Stomach (tissue), 9 donors: ENCODE measurements around the gene TELO2. TPM values are rescaled to one million over a fixed set of nuclear protein-coding genes. Genes with fewer than 3 reads are reported as not detected.

Source experiments
- DNase-seq, 2 donors: peaks; one replicate each; pipeline versions ENCODE4 v3.0.0 to v3.0.0-alpha.2; 2013 to 2019
- H3K27ac ChIP-seq, 5 donors: fragments of 200-600 bp in 4 of 5; sonication (generic) in 4 of 5; one replicate each; pipeline ENCODE4 v1.5.1; 2013 to 2019; ENCODE audit warnings: mild to moderate bottlenecking in 1 of 5, moderate library complexity in 1 of 5
- H3K27me3 ChIP-seq, 3 donors: fragments of 200-600 bp; sonication (generic); one replicate each; pipeline ENCODE4 v1.5.1; 2017 to 2019; ENCODE audit warnings: mixed run types in 1 of 3
- H3K36me3 ChIP-seq, 4 donors: fragments of 200-600 bp; sonication (generic); 1 replicate in 3 of 4; 2 replicates in 1 of 4; pipeline ENCODE4 v1.5.1; 2016 to 2019
- H3K4me1 ChIP-seq, 4 donors: fragments of 200-600 bp; sonication (generic); one replicate each; pipeline ENCODE4 v1.5.1; 2016 to 2019
- H3K4me3 ChIP-seq, 4 donors: fragments of 200-600 bp; sonication (generic) in 3 of 4; one replicate each; pipeline ENCODE4 v1.5.1; 2016 to 2019; ENCODE audit warnings: mild to moderate bottlenecking in 1 of 4
- H3K9me3 ChIP-seq, 4 donors: fragments of 200-600 bp; sonication (generic); one replicate each; pipeline ENCODE4 v1.5.1; 2016 to 2019
- CTCF ChIP-seq, 7 experiments: fragments of 450-650 bp in 4 of 7; fragments of 200-600 bp in 3 of 7; sonication (generic) in 3 of 7; IDR thresholded peaks; one replicate each; pipeline ENCODE4 v1.5.1; 2016 to 2019; ENCODE audit warnings: antibody characterized with exemption in 7 of 7, control low read depth in 2 of 7, mild to moderate bottlenecking in 1 of 7
- EP300 ChIP-seq: sonication (generic); formaldehyde crosslinking; IDR thresholded peaks from one replicate; pipeline ENCODE4 v1.6.1; 2017; ENCODE audit warnings: antibody characterized with exemption
- POLR2A ChIP-seq, 4 donors: fragments of 450-650 bp; IDR thresholded peaks; one replicate each; pipeline ENCODE4 v1.6.1; 2016; ENCODE audit warnings: antibody characterized with exemption in 4 of 4, control low read depth in 2 of 4, mild to moderate bottlenecking in 1 of 4, moderate library complexity in 1 of 4
- POLR2AphosphoS5 ChIP-seq, 3 donors: sonication (generic); formaldehyde crosslinking; IDR thresholded peaks; one replicate each; pipeline ENCODE4 v1.6.1; 2016; ENCODE audit warnings: antibody characterized with exemption in 3 of 3
- whole genome bisulfite sequencing, 5 donors: extraction: QIAGEN DNeasy Blood & Tissue Kit in 3 of 5; methylation state at CpG; one replicate each; pipeline versions ENCODE4 v1.1.5 to v1.1.7; 2013 to 2018; 5-methylcytosine and 5-hydroxymethylcytosine counted together
- intact Hi-C: fragments of 100-400 bp; cut with DNase I; formaldehyde crosslinking; loops from one replicate; pipeline ENCODE4 v1.15.1; 2023; ENCODE audit warnings: low total_unique reads
- polyA plus RNA-seq, 3 donors: library from polyadenylated mRNA; stranded (reverse); fragments of 200-250 nt; gene quantifications; one replicate each; pipeline ENCODE4 v1.2.3, GENCODE V29; 2013
- total RNA-seq, 5 donors: library from RNA; depleted of rRNA; stranded (reverse); fragments of >200 nt; gene quantifications; one replicate each; pipeline versions ENCODE4 v1.1.0 to v1.2.3, GENCODE V29; 2014 to 2016
- donor health status: healthy with polysubstance abuse.
- donor health status: Bipolar disorder and iron deficiency.
- donor health status: healthy.

TELO2 gene
- total and polyA plus RNA-seq, 8 donors: 12.4 to 107 (median 32.1) TPM

- Histone ChIP-seq H3K27ac (no peak overlapping the region), H3K4me3 (no peak overlapping the region), H3K9me3 (no peaks in the 10 kb centered on the region), H3K4me1 (no peaks in the 10 kb centered on the region), H3K27me3 (no peaks in the 10 kb centered on the region), H3K36me3 (peaks cover 42 to 90% (median 89%) of the 10 kb centered on the region in 4 donors)
- TF ChIP-seq EP300 (no peak), POLR2AphosphoS5 (IDR thresholded peaks at IDR 0.05) (no peak), CTCF (IDR thresholded peaks at IDR 0.05) (no peak), POLR2A (IDR thresholded peaks at IDR 0.05) (no peak)
- DNase-seq: no peak
- WGBS, 5 donors: 62 to 82% (median 79%) methylated on average over 13 to 14 of the region's 14 CpGs
- intact Hi-C loops: no loop called here
Measured at GRCh38 chr16:1458977-1459341, 34.2 kb upstream of the TELO2 start.

DNA sequence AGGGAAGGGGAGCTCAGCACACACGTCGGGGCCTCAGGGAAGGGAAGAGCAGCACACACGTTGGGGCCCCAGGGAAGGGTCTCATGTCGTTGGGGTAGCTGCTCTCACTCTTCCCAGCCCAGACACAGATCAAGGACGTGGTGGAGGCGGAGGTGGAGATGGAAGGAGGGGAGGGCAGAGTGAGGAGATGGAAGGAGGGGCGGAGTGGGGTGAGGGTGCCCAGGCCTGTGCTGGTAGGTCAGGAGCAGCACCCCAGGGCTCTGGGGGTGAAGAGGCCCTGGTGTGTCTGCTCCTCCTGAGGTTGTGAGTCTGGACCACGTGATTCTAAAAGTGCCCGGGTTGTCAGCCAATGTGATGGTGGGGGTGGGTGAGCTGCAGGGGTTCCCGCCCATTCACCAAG lies 33.2 kb upstream of the TELO2 start:
- intact Hi-C loops: no loop called here
- Histone ChIP-seq H3K9me3 (no peaks in the 10 kb centered on the region), H3K4me1 (no peaks in the 10 kb centered on the region), H3K27ac (no peak overlapping the region), H3K36me3 (peaks cover 33 to 90% (median 89%) of the 10 kb centered on the region in 4 donors), H3K4me3 (no peak overlapping the region), H3K27me3 (no peaks in the 10 kb centered on the region)
- DNase-seq: no peak
- TF ChIP-seq EP300: no peak
- TF ChIP-seq POLR2A (IDR thresholded peaks at IDR 0.05): no peak
- TF ChIP-seq CTCF (IDR thresholded peaks at IDR 0.05): no peak
- no peak for TF ChIP-seq POLR2AphosphoS5 (IDR thresholded peaks at IDR 0.05)
- WGBS, 5 donors: 78 to 88% (median 82%) methylated on average over 10 of the region's 10 CpGs

DNA sequence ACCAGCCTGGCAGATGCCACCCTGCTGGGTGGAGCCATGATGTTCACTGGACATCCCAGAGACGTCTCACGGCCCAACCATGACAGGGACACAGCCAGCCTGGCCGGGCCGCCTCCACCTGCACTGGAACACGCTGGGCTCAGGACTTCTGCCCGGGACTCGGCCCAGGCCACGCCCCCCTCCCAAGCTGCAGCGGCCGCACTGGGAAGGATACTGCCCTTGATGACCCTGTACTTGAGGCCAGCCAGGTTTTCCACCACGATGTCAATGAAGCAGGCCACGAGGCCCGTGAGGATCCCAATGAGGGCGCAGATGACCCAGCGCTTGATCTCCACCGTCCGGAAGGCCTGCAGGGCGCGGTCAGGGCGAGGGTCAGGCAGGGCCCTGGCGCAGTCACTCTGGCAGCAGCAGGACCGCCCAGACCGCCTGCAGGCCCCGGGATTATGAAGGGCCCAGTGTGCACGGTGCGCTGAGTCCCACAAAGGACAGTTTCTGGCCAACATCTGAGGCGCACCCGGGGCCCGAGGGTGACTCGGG lies 32.5 kb upstream of the TELO2 start:
- intact Hi-C loops: no loop called here
- no peak overlapping the region for H3K27ac ChIP-seq
- no peaks in the 10 kb centered on the region for H3K9me3 ChIP-seq
- TF ChIP-seq POLR2A (IDR thresholded peaks at IDR 0.05) (no peak), EP300 (no peak), CTCF (IDR thresholded peaks at IDR 0.05) (no peak), POLR2AphosphoS5 (IDR thresholded peaks at IDR 0.05) (no peak)
- H3K36me3 ChIP-seq: peaks cover 26 to 89% (median 84%) of the 10 kb centered on the region in 4 donors
- 86 to 93% (median 93%) methylated on average over 27 to 30 of the region's 30 CpGs for WGBS, 5 donors
- no peak for DNase-seq
- H3K4me1 ChIP-seq: no peaks in the 10 kb centered on the region
- H3K4me3 ChIP-seq: no peak overlapping the region
- H3K27me3 ChIP-seq: no peaks in the 10 kb centered on the region

DNA sequence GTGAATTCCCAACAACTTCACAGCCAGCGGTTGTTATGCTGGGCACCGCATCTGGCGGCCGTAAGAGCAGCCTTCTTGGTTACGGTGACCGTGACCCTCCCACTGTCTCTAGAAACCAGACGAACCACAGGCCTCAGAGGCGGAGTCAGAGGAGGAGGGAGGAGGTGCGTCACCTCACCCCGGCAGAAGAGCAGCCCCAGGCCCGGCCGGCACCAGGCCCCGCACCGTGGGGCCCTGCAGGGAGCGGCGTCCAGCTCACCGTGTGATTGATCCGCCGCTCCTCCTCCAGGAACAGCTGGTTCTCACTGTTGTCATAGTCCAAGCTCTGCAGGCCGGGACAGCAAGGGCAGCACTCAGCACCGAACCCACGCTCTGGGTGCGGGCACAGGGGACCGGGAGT lies 32.0 kb upstream of the TELO2 start:
- intact Hi-C loops: no loop called here
- H3K36me3 ChIP-seq: peaks cover 21 to 89% (median 79%) of the 10 kb centered on the region in 4 donors

More for the DNA sequence above, 32.0 kb upstream of the TELO2 start:
- no peaks in the 10 kb centered on the region for H3K27me3 ChIP-seq
- H3K27ac ChIP-seq: no peak overlapping the region
- 87 to 89% (median 89%) methylated on average over 8 to 24 of the region's 24 CpGs for WGBS, 5 donors
- H3K4me1 ChIP-seq: no peaks in the 10 kb centered on the region
- no peak for TF ChIP-seq POLR2AphosphoS5 (IDR thresholded peaks at IDR 0.05)
- TF ChIP-seq EP300: no peak
- no peak for TF ChIP-seq POLR2A (IDR thresholded peaks at IDR 0.05)
- TF ChIP-seq CTCF (IDR thresholded peaks at IDR 0.05): no peak
- H3K4me3 ChIP-seq: no peak overlapping the region
- no peaks in the 10 kb centered on the region for H3K9me3 ChIP-seq
- DNase-seq: peak in 1 of 2 donors; percentile 33
